GM19395 (cell line): ENCODE data around the gene PCDHGB6.
"Not testable (repeated sequence)": the region's sequence is repeated elsewhere in the genome, so short reads cannot be mapped to it uniquely, and the experiment has no call there.

Experiments used
- ATAC-seq: cut with Tn5 transposase; IDR thresholded peaks from one replicate; pipeline ENCODE4 v1.9.1; 2021; ENCODE audit warnings: mild to moderate bottlenecking, moderate library complexity; ENCODE audit not compliant: unreplicated experiment

PCDHGB6 gene

GRCh38 chr5:141417494-141418172 is 9.8 kb downstream of the PCDHGB6 start, which contains the start of gene PCDHGB7:
Gene PCDHGB7 (plus strand): TSS chr5:141417677. CDS start chr5:141417860, 183 bp downstream.
- peak; percentile 82 for ATAC-seq

- no peak for ATAC-seq
These were observed 11.5 kb downstream of the PCDHGB6 start for GRCh38 chr5:141419074-141419880.

- peak; percentile 48 for ATAC-seq
These were observed 13.2 kb downstream of the PCDHGB6 start, which contains the start of gene PCDHGA11 for GRCh38 chr5:141420855-141421488. Gene PCDHGA11 (plus strand): TSS chr5:141421051. CDS start chr5:141421228, 177 bp downstream.

GRCh38 chr5:141421489-141421855 is 13.7 kb downstream of the PCDHGB6 start:
- no peak for ATAC-seq

GRCh38 chr5:141422742-141423291 is 15.0 kb downstream of the PCDHGB6 start:
- no peak for ATAC-seq

- no peak for ATAC-seq
These were observed 20.1 kb downstream of the PCDHGB6 start for GRCh38 chr5:141427783-141428426.

GRCh38 chr5:141430332-141431113 is 22.7 kb downstream of the PCDHGB6 start, which contains the start of gene PCDHGA12:
Gene PCDHGA12 (plus strand): TSS chr5:141430507. CDS start chr5:141430760, 253 bp downstream.
- ATAC-seq = peak; percentile 85

- peak; percentile 65 for ATAC-seq
These were observed 23.5 kb downstream of the PCDHGB6 start for GRCh38 chr5:141431286-141431685.

- not testable (repeated sequence) for ATAC-seq
These were observed 24.5 kb downstream of the PCDHGB6 start for GRCh38 chr5:141432308-141432707.

GRCh38 chr5:141432726-141433125 is 24.9 kb downstream of the PCDHGB6 start:
- not testable (repeated sequence) for ATAC-seq

- no peak for ATAC-seq
These were observed 26.2 kb downstream of the PCDHGB6 start for GRCh38 chr5:141434006-141434405.

- no peak for ATAC-seq
These were observed 29.4 kb downstream of the PCDHGB6 start for GRCh38 chr5:141437221-141437620.

GRCh38 chr5:141439411-141440141 is 31.8 kb downstream of the PCDHGB6 start:
- no peak for ATAC-seq

- ATAC-seq = no peak
These were observed 32.5 kb downstream of the PCDHGB6 start for GRCh38 chr5:141440341-141440740.

GRCh38 chr5:141441571-141442170 is 33.9 kb downstream of the PCDHGB6 start:
- no peak for ATAC-seq
